Osteoblast (primary cell): ENCODE data around the gene CHD6. TPM values are rescaled to one million over a fixed set of nuclear protein-coding genes. Genes with fewer than 3 reads are reported as not detected.

Source experiments
- DNase-seq: peaks from one replicate; pipeline ENCODE4 v3.0.0; 2011; ENCODE audit warnings: low spot score, mixed read lengths; ENCODE audit not compliant: insufficient read length; ENCODE audit errors: missing footprints
- H2AFZ ChIP-seq: 2 replicates; pipeline ENCODE4 v1.6.0; 2011; ENCODE audit warnings: mild to moderate bottlenecking, low read length
- H3K27ac ChIP-seq: 2 replicates; pipeline ENCODE4 v1.5.1; 2011; ENCODE audit warnings: mild to moderate bottlenecking, low read depth, low read length, moderate library complexity
- H3K27me3 ChIP-seq: 2 replicates; pipeline ENCODE4 v1.6.0; 2012; ENCODE audit warnings: mild to moderate bottlenecking, control low read depth, inconsistent platforms, low read length, moderate library complexity; ENCODE audit not compliant: insufficient read depth
- H3K36me3 ChIP-seq: 2 replicates; pipeline ENCODE4 v1.5.1; 2011; ENCODE audit warnings: mild to moderate bottlenecking, low read length, control low read depth, moderate library complexity; ENCODE audit not compliant: insufficient read depth
- H3K4me1 ChIP-seq: 2 replicates; pipeline ENCODE4 v1.5.1; 2011; ENCODE audit warnings: mild to moderate bottlenecking, low read length, control low read depth, moderate library complexity; ENCODE audit not compliant: insufficient read depth
- H3K4me2 ChIP-seq: 2 replicates; pipeline ENCODE4 v1.6.0; 2011; ENCODE audit warnings: mild to moderate bottlenecking, low read length; ENCODE audit not compliant: insufficient read depth
- H3K4me3 ChIP-seq: fragments of 200-600 bp; sonication (generic); 3 replicates; pipeline ENCODE4 v1.5.1; 2012; ENCODE audit warnings: mild to moderate bottlenecking, low read length, inconsistent platforms; ENCODE audit not compliant: insufficient read depth
- H3K79me2 ChIP-seq: 2 replicates; pipeline ENCODE4 v1.6.0; 2012; ENCODE audit warnings: mild to moderate bottlenecking, low read length, control low read depth, inconsistent platforms; ENCODE audit not compliant: insufficient read depth
- H3K9me3 ChIP-seq: 2 replicates; pipeline ENCODE4 v1.5.1; 2011; ENCODE audit warnings: low read depth, low read length, control low read depth
- H4K20me1 ChIP-seq: 2 replicates; pipeline ENCODE4 v1.6.0; 2012; ENCODE audit warnings: mild to moderate bottlenecking, low read length, control low read depth; ENCODE audit not compliant: insufficient read depth
- total RNA-seq: library from RNA; depleted of rRNA; stranded (reverse); fragments of >200 nt; gene quantifications from 2 replicates; pipeline ENCODE4 v1.2.3, GENCODE V29; 2012
- TF ChIP-seq, protein P1 (sequence below): IDR thresholded peaks from 2 replicates; pipeline ENCODE4 v1.5.1; 2011; ENCODE audit warnings: mild to moderate bottlenecking, low read depth, low read length, moderate library complexity; ENCODE audit errors: extremely low read depth

Gene CHD6
- total RNA-seq, 1 donor = 32.2 TPM

DNA sequence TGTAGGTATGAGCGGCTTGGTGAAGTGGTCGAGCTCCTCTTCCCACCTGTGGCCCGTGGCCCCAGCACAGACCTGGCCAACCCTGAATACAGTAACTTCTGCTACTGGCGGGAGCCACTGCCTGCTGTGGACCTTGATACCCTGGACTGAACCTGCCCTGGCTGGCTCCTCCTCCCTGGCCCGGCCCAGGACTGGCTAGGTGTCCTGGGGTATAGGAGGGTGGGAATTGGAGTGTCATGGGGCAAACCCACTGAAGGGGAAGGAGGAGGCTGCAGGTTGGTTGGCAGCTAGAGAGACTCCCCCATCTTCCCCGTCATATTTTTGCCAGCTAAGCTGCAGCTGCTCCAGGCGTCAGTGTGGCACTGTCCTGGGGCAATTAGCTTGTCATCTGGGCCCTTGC lies 259.5 kb downstream of the CHD6 start:
- H4K20me1 ChIP-seq = no peaks in the 10 kb centered on the region
- H3K27me3 ChIP-seq = no peaks in the 10 kb centered on the region
- H3K9me3 ChIP-seq = no peaks in the 10 kb centered on the region
- DNase-seq = peak; percentile 76
- H2AFZ ChIP-seq = no peak overlapping the region
- no peak overlapping the region for H3K4me2 ChIP-seq
- H3K27ac ChIP-seq = no peak overlapping the region
- no peak overlapping the region for H3K4me3 ChIP-seq
- no peaks in the 10 kb centered on the region for H3K36me3 ChIP-seq
- no peaks in the 10 kb centered on the region for H3K79me2 ChIP-seq
- TF ChIP-seq, protein P1, sequence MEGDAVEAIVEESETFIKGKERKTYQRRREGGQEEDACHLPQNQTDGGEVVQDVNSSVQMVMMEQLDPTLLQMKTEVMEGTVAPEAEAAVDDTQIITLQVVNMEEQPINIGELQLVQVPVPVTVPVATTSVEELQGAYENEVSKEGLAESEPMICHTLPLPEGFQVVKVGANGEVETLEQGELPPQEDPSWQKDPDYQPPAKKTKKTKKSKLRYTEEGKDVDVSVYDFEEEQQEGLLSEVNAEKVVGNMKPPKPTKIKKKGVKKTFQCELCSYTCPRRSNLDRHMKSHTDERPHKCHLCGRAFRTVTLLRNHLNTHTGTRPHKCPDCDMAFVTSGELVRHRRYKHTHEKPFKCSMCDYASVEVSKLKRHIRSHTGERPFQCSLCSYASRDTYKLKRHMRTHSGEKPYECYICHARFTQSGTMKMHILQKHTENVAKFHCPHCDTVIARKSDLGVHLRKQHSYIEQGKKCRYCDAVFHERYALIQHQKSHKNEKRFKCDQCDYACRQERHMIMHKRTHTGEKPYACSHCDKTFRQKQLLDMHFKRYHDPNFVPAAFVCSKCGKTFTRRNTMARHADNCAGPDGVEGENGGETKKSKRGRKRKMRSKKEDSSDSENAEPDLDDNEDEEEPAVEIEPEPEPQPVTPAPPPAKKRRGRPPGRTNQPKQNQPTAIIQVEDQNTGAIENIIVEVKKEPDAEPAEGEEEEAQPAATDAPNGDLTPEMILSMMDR = no peak
- no peaks in the 10 kb centered on the region for H3K4me1 ChIP-seq

DNA sequence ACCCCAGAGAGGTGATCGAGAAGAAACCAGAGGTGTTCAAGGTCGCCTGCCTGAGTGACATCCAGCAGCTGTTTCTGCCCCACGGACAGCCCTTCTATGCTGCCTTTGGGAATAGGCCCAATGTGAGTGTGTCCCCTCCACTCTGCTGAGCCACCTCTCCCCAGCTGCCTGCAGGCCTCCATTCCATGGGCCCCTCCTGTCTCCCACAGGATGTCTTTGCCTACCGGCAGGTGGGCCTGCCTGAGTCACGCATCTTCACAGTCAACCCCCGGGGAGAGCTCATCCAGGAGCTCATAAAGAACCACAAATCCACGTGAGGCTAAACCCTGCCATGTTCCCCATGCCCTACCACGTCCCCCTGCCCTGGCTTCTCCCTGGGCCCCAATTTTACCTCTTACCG lies 259.9 kb downstream of the CHD6 start:
- Histone ChIP-seq H4K20me1 (no peaks in the 10 kb centered on the region), H3K79me2 (no peaks in the 10 kb centered on the region), H3K27ac (no peak overlapping the region), H3K36me3 (no peaks in the 10 kb centered on the region), H3K4me3 (no peak overlapping the region), H3K4me1 (no peaks in the 10 kb centered on the region), H2AFZ (no peak overlapping the region), H3K9me3 (no peaks in the 10 kb centered on the region), H3K4me2 (no peak overlapping the region), H3K27me3 (no peaks in the 10 kb centered on the region)
- DNase-seq = no peak
- TF ChIP-seq, protein P1 = no peak

- H3K4me2 ChIP-seq = no peak overlapping the region
- H3K4me1 ChIP-seq = no peaks in the 10 kb centered on the region
- DNase-seq = peak; percentile 72
- no peaks in the 10 kb centered on the region for H3K36me3 ChIP-seq
- H3K4me3 ChIP-seq = no peak overlapping the region
- no peaks in the 10 kb centered on the region for H4K20me1 ChIP-seq
- no peaks in the 10 kb centered on the region for H3K9me3 ChIP-seq
- H3K27me3 ChIP-seq = no peaks in the 10 kb centered on the region
- H2AFZ ChIP-seq = no peak overlapping the region
- no peak overlapping the region for H3K27ac ChIP-seq
- no peaks in the 10 kb centered on the region for H3K79me2 ChIP-seq
- TF ChIP-seq, protein P1 = no peak
Measured at GRCh38 chr20:41357424-41358163, 260.6 kb downstream of the CHD6 start.

GRCh38 chr20:41356951-41357350 lies 261.2 kb downstream of the CHD6 start:
- Histone ChIP-seq H3K9me3 (no peaks in the 10 kb centered on the region), H3K4me3 (no peak overlapping the region), H3K4me2 (no peak overlapping the region), H3K27me3 (no peaks in the 10 kb centered on the region), H3K79me2 (no peaks in the 10 kb centered on the region), H4K20me1 (no peaks in the 10 kb centered on the region), H2AFZ (no peak overlapping the region), H3K4me1 (no peaks in the 10 kb centered on the region), H3K36me3 (no peaks in the 10 kb centered on the region), H3K27ac (no peak overlapping the region)
- peak; percentile 49 for DNase-seq
- TF ChIP-seq, protein P1 = no peak
